LNCaP clone FGC (cell line): ENCODE data around the gene HFE.
A peak's percentile ranks its signal among the peaks of the same experiment; 100 is the strongest.

Experiments used
- DNase-seq: peaks from one replicate; pipeline ENCODE4 v3.0.0-alpha.2; 2011; ENCODE audit warnings: low read depth
- H3K4me3 ChIP-seq: 2 replicates; pipeline ENCODE4 v1.5.1; 2011; ENCODE audit warnings: mild to moderate bottlenecking, low read depth, low read length, control low read depth
- TF ChIP-seq, protein P1 (sequence below): IDR thresholded peaks from 2 replicates; pipeline ENCODE4 v1.5.1; 2012; ENCODE audit warnings: mild to moderate bottlenecking; ENCODE audit not compliant: control insufficient read depth, insufficient read depth; ENCODE audit errors: extremely low read depth

The HFE gene, protein sequence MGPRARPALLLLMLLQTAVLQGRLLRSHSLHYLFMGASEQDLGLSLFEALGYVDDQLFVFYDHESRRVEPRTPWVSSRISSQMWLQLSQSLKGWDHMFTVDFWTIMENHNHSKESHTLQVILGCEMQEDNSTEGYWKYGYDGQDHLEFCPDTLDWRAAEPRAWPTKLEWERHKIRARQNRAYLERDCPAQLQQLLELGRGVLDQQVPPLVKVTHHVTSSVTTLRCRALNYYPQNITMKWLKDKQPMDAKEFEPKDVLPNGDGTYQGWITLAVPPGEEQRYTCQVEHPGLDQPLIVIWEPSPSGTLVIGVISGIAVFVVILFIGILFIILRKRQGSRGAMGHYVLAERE

DNA sequence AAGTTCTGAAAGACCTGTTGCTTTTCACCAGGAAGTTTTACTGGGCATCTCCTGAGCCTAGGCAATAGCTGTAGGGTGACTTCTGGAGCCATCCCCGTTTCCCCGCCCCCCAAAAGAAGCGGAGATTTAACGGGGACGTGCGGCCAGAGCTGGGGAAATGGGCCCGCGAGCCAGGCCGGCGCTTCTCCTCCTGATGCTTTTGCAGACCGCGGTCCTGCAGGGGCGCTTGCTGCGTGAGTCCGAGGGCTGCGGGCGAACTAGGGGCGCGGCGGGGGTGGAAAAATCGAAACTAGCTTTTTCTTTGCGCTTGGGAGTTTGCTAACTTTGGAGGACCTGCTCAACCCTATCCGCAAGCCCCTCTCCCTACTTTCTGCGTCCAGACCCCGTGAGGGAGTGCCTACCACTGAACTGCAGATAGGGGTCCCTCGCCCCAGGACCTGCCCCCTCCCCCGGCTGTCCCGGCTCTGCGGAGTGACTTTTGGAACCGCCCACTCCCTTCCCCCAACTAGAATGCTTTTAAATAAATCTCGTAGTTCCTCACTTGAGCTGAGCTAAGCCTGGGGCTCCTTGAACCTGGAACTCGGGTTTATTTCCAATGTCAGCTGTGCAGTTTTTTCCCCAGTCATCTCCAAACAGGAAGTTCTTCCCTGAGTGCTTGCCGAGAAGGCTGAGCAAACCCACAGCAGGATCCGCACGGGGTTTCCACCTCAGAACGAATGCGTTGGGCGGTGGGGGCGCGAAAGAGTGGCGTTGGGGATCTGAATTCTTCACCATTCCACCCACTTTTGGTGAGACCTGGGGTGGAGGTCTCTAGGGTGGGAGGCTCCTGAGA, at the start of gene HFE:
Gene HFE (plus strand): TSS at position 146 of the 832 bp plus-strand sequence. CDS start 12 bp downstream, at position 158.
- DNase-seq: no peak
- H3K4me3 ChIP-seq: peak within 1 kb of the TSS; percentile 55

DNA sequence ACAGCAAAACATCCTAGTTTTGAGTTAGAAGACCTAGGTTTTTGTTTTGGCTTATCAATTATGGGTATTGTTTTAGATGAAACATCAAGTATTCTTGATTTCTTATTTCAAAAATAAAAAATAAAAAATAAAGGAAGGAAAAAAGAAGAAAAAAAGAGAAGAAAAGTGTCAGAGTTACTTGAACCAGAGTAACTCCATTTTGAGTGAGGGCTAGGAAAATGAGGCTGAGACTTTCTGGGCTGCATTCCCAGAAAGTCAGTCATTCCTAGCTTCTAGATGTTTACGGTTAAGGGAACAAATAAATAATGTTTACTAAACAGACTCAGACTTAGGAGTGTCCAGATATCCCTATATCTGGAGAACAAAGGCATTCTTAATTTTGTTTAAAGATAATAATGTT, 45.3 kb upstream of the HFE start:
- H3K4me3 ChIP-seq: no peak overlapping the region
- no peak for DNase-seq
- TF ChIP-seq, protein P1, sequence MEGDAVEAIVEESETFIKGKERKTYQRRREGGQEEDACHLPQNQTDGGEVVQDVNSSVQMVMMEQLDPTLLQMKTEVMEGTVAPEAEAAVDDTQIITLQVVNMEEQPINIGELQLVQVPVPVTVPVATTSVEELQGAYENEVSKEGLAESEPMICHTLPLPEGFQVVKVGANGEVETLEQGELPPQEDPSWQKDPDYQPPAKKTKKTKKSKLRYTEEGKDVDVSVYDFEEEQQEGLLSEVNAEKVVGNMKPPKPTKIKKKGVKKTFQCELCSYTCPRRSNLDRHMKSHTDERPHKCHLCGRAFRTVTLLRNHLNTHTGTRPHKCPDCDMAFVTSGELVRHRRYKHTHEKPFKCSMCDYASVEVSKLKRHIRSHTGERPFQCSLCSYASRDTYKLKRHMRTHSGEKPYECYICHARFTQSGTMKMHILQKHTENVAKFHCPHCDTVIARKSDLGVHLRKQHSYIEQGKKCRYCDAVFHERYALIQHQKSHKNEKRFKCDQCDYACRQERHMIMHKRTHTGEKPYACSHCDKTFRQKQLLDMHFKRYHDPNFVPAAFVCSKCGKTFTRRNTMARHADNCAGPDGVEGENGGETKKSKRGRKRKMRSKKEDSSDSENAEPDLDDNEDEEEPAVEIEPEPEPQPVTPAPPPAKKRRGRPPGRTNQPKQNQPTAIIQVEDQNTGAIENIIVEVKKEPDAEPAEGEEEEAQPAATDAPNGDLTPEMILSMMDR: no peak

More for the DNA sequence above, at the start of gene HFE:
- TF ChIP-seq, protein P1: no peak

DNA sequence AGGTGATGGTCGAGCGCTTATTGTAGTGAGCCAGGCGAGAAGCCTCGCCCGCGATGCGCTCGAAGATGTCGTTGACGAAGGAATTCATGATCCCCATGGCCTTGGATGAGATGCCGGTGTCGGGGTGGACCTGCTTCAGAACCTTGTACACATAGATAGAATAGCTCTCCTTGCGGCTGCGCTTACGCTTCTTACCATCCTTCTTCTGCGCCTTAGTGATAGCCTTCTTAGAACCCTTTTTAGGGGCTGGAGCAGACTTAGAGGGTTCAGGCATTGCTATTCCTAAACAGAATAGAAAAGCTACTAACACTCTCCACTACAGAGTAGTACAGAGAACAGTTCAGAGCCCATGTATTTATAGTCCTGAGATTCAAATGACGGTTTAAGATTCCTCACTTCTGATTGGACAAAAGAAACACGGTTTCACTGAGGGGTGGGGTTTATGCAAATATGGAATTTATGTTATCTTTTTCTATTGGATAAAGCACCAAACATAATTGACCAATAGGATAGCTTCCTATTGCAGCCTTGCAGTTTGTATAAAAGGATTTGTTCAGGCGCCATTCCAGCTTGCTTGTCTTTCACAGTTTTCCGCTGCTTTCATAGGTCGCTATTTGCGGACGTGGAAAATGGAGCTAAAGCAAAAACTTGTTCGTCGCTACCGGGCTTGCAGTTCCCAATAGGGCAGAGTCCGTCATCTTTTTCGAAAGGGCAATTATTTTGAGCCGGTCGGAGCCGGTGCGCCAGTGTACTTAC, 43.7 kb upstream of the HFE start:
- TF ChIP-seq, protein P1: no peak
- no peak overlapping the region for H3K4me3 ChIP-seq
- DNase-seq: no peak

DNA sequence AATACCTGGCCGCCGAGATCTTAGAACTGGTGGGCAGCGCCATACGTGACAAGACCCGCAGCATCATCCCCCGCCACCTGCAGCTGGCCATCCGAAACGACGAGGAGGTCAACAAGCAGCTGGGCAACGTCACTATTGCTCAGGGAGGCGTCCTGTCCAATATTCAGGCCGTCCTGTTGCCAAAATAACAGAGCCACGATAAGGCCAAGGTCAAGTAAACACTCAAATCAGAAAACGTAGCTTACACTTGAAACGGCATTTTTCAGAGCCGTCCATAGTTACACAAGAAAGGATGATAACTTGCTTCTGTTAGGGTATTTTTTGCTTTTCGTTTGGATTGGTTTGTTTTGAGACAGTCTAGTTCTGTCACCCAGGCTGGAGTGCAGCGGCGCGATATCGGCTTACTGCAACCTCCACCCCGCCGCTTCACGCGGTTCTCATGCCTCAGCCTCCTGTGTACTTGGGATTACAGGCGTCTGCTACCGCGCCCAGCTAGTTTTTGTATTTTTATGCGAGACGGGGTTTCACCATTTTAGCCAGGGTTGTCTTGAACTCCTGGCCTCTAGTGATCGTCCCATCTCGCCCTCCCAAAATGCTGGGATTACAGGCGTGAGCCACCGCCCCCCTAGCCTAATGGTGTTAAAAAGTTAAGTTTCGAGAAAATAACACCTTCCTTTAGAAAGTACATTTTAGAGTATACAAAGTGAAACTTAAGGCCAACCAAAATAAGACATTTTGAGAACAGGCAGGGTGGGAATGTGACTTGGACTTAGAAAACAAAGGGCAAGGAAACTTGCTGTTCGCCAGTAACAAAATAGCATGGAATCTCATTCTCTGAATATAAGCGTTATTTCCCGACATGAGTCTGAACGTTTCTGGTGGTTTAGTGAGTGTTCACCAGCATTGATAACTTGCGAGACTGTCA, 42.8 kb upstream of the HFE start:
- H3K4me3 ChIP-seq: no peak overlapping the region
- TF ChIP-seq, protein P1: no peak
- DNase-seq: no peak

DNA sequence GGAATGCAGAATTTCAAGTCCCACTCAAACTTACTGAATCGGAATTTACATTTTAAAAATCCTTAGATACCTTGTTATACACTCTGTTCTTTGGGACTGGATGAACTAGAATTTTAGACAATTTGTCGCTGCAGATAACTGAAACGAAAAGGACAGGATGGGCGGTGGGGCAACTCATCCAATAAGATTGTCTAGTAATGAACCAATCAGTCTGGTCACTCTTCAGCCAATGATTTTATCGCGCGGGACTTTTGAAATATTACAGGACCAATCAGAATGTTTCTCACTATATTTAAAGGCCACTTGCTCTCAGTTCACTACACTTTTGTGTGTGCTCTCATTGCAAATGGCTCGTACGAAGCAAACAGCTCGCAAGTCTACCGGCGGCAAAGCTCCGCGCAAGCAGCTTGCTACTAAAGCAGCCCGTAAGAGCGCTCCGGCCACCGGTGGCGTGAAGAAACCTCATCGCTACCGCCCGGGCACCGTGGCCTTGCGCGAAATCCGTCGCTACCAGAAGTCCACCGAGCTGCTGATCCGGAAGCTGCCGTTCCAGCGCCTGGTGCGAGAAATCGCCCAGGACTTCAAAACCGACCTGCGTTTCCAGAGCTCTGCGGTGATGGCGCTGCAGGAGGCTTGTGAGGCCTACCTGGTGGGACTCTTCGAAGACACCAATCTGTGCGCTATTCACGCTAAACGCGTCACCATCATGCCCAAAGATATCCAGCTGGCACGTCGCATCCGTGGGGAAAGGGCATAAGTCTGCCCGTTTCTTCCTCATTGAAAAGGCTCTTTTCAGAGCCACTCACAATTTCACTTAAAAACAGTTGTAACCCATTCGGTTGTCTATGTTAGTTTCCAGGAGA, 41.9 kb upstream of the HFE start:
- no peak for DNase-seq
- no peak overlapping the region for H3K4me3 ChIP-seq
- TF ChIP-seq, protein P1: no peak
